HL-60 (cell line): ENCODE measurements around the gene SDCCAG8.

Experiments
- DNase-seq, 2 experiments: peaks; one replicate each; pipeline ENCODE4 v3.0.0-alpha.2; 2010 to 2020; ENCODE audit warnings: low read depth in 1 of 2, low spot score in 1 of 2
- H3K27ac ChIP-seq: fragments of 250-450 bp; sonication (Bioruptor Pico); replicated peaks from 2 replicates; pipeline ENCODE4 v1.5.1; 2020; ENCODE audit warnings: mild to moderate bottlenecking, moderate library complexity
- H3K27me3 ChIP-seq: fragments of 250-450 bp; sonication (Bioruptor Pico); 2 replicates; pipeline ENCODE4 v1.5.1; 2021; ENCODE audit warnings: mild to moderate bottlenecking, moderate library complexity; ENCODE audit not compliant: insufficient read depth, poor library complexity, severe bottlenecking
- H3K4me3 ChIP-seq: replicated peaks from 2 replicates; pipeline ENCODE4 v1.5.1; 2011; ENCODE audit warnings: mild to moderate bottlenecking, control low read depth, low read length; ENCODE audit not compliant: insufficient read depth
- GABPA ChIP-seq: IDR thresholded peaks from 2 replicates; pipeline ENCODE4 v1.6.1; 2012; ENCODE audit warnings: low read depth
- POLR2AphosphoS5 ChIP-seq: IDR thresholded peaks from 2 replicates; pipeline ENCODE4 v1.6.1; 2012; ENCODE audit warnings: low read depth
- SPI1 ChIP-seq: IDR thresholded peaks from 2 replicates; pipeline ENCODE4 v1.6.1; 2012; ENCODE audit warnings: low read depth, mild to moderate bottlenecking, borderline replicate concordance
- TF ChIP-seq, protein P1 (sequence below): IDR thresholded peaks from one replicate; pipeline ENCODE4 v1.5.1; 2011; ENCODE audit warnings: low read length, control low read depth, inconsistent platforms; ENCODE audit not compliant: insufficient read depth
- TF ChIP-seq, protein P2 (sequence below): IDR thresholded peaks from 2 replicates; pipeline ENCODE4 v1.6.1; 2012; ENCODE audit warnings: low read depth; ENCODE audit not compliant: insufficient replicate concordance

SDCCAG8 gene

DNA sequence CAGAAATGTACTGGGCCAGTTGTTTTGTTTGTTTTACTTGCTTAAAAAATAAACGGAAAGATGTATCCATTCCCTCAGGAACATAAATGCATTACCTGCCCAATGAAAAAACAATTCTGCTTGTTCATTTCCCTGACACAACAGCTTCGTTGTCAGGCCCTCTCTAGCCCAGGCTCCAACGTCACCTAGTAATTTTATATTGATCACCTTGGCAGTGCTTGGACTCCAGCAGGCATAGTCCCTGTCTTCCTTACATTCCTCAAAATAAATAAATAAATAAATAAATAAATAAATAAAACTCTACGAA lies 2.0 kb upstream of the SDCCAG8 start:
- peak in 1 of 2 experiments; percentile 15 for DNase-seq
- H3K4me3 ChIP-seq = peak overlapping the region; percentile 74
- H3K27ac ChIP-seq = peak overlapping the region; percentile 92

DNA sequence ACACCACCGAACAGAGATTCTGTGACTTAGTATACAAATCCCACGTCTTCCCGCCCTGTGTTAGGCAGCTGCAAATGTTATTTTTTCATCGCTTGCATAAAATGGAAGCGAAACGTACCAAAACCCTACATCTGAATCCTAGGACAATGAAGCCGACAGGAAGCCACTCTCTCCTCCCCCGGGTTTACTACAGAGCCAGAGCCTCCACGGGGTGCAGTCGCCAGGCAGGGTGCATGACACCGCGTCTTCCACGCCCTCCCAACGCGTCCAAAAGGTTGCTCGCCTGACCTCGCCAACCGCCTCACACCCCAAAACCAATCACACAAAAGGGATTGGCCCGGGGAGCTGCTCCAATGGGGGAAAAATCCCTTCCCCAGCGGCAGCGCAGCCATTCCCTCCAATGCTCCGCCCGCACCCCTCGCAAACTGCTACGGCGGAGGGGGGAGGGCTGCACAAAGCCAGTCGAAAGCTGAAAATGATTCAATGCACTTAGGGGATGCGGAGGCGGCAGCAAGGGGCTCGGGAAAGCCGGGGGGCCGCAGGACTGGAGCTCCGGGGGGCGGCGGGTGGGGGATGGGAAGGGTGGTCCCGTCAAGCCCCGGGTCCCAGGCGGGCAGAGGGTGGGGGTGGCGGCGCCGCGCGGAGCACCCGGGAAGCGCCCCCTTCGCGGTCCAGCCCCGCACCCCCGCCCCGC lies 1.5 kb upstream of the SDCCAG8 start:
- TF ChIP-seq POLR2AphosphoS5 (peak; percentile 58; the same call in 1 of the 2 replicates), GABPA (no peak)
- TF ChIP-seq, protein P1, sequence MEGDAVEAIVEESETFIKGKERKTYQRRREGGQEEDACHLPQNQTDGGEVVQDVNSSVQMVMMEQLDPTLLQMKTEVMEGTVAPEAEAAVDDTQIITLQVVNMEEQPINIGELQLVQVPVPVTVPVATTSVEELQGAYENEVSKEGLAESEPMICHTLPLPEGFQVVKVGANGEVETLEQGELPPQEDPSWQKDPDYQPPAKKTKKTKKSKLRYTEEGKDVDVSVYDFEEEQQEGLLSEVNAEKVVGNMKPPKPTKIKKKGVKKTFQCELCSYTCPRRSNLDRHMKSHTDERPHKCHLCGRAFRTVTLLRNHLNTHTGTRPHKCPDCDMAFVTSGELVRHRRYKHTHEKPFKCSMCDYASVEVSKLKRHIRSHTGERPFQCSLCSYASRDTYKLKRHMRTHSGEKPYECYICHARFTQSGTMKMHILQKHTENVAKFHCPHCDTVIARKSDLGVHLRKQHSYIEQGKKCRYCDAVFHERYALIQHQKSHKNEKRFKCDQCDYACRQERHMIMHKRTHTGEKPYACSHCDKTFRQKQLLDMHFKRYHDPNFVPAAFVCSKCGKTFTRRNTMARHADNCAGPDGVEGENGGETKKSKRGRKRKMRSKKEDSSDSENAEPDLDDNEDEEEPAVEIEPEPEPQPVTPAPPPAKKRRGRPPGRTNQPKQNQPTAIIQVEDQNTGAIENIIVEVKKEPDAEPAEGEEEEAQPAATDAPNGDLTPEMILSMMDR = no peak
- TF ChIP-seq, protein P2, sequence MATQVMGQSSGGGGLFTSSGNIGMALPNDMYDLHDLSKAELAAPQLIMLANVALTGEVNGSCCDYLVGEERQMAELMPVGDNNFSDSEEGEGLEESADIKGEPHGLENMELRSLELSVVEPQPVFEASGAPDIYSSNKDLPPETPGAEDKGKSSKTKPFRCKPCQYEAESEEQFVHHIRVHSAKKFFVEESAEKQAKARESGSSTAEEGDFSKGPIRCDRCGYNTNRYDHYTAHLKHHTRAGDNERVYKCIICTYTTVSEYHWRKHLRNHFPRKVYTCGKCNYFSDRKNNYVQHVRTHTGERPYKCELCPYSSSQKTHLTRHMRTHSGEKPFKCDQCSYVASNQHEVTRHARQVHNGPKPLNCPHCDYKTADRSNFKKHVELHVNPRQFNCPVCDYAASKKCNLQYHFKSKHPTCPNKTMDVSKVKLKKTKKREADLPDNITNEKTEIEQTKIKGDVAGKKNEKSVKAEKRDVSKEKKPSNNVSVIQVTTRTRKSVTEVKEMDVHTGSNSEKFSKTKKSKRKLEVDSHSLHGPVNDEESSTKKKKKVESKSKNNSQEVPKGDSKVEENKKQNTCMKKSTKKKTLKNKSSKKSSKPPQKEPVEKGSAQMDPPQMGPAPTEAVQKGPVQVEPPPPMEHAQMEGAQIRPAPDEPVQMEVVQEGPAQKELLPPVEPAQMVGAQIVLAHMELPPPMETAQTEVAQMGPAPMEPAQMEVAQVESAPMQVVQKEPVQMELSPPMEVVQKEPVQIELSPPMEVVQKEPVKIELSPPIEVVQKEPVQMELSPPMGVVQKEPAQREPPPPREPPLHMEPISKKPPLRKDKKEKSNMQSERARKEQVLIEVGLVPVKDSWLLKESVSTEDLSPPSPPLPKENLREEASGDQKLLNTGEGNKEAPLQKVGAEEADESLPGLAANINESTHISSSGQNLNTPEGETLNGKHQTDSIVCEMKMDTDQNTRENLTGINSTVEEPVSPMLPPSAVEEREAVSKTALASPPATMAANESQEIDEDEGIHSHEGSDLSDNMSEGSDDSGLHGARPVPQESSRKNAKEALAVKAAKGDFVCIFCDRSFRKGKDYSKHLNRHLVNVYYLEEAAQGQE = peak; percentile 25
- peak overlapping the region; percentile 92 for H3K27ac ChIP-seq
- peak overlapping the region; percentile 74 for H3K4me3 ChIP-seq
- peak; percentile 63 to 81 for DNase-seq
- H3K27me3 ChIP-seq = no peaks in the 10 kb centered on the region

More for the DNA sequence above, 2.0 kb upstream of the SDCCAG8 start:
- TF ChIP-seq SPI1 = no peak
- TF ChIP-seq, protein P2 = no peak
- no peak for TF ChIP-seq POLR2AphosphoS5
- TF ChIP-seq, protein P1 = no peak
- no peak for TF ChIP-seq GABPA
- no peaks in the 10 kb centered on the region for H3K27me3 ChIP-seq

DNA sequence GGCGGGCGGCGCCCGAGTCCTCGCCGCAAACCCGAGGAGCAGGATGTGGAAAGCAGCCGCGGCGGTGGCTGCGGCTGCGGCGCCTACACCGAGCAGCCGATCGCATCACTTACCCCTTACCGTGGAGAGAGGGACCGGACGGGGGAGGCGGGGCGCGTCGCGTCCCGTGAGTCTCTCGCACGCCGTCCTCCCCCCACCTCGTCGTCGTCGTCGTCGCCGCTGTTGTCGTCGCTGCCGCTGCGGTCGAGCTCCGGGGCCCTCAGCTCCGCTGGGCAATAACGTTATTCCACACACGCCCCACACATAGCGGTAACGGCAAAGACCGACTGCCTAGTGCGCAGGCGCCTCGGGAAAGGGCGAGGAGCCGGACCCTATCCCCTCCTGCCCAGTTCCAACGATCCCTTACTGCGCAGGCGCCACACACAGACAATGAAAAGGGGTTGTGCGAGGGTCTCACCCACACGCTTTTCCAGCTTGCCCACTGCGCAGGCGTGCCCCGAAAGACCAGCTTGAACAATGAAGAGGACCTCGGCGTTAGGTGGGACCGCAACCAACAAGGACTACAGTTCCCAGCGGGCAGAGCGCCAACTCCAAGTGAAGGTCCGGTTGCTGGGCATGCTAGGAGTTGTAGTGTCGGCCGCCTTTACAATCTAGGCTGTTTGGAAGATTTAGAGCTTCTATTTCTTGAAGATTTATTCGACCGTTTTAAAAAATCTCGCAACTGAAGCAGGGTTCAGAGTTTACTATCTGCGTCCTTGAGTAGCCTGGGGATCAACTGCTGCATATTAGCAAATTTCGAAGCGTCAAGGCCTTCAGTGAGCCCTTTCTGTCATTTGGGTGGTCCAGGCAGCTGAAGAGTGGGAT lies 682 bp upstream of the SDCCAG8 start, which contains the start of gene CEP170:
CEP170 (minus strand) TSS at position 355 of the 864 bp plus-strand sequence. CDS start 30,001 bp downstream, outside the sequence.
- H3K27me3 ChIP-seq = no peaks in the 10 kb centered on the region
- peak; percentile 89 to 90 for DNase-seq
- peak within 1 kb of the TSS; percentile 92 for H3K27ac ChIP-seq
- TF ChIP-seq POLR2AphosphoS5 (peak; percentile 41), SPI1 (no peak), GABPA (peak; percentile 80)
- TF ChIP-seq, protein P1 = no peak
- H3K4me3 ChIP-seq = peak within 1 kb of the TSS; percentile 74
